SK-N-SH treated with all-trans-retinoic acid at 6 μM for 48 hours (cell line): ENCODE data around the gene AKAP6.

Experiments
- ATAC-seq: fragments of 200-7000 bp; cut with Tn5 transposase; 3 replicates; pipeline ENCODE4 v1.9.1; 2020; ENCODE audit warnings: mild to moderate bottlenecking, moderate library complexity
- ARNTL ChIP-seq: fragments of 450-650 bp; formaldehyde crosslinking; IDR thresholded peaks from 2 replicates; pipeline ENCODE4 v1.5.0; 2020; ENCODE audit warnings: low read depth, mild to moderate bottlenecking, moderate library complexity, borderline replicate concordance
- BACH2 ChIP-seq: fragments of 250-450 bp; sonication (Bioruptor Pico); IDR thresholded peaks from 2 replicates; pipeline ENCODE4 v1.9.0; 2021; ENCODE audit warnings: mild to moderate bottlenecking, borderline replicate concordance
- CREB5 ChIP-seq: fragments of 250-450 bp; sonication (Bioruptor Pico); IDR thresholded peaks from 2 replicates; pipeline ENCODE4 v1.5.1; 2020; ENCODE audit warnings: low read depth, mild to moderate bottlenecking, moderate library complexity
- CSDC2 ChIP-seq: fragments of 250-450 bp; sonication (Bioruptor Pico); IDR thresholded peaks from 2 replicates; pipeline ENCODE4 v1.5.0; 2020; ENCODE audit warnings: mild to moderate bottlenecking, moderate library complexity
- CSRNP3 ChIP-seq: fragments of 250-450 bp; sonication (Bioruptor Pico); IDR thresholded peaks from 2 replicates; pipeline ENCODE4 v1.5.1; 2021; ENCODE audit warnings: mild to moderate bottlenecking, moderate library complexity
- ESRRG ChIP-seq: fragments of 250-450 bp; sonication (Bioruptor Pico); IDR thresholded peaks from 2 replicates; pipeline ENCODE4 v1.6.1; 2021; ENCODE audit warnings: mild to moderate bottlenecking
- GLIS3 ChIP-seq: fragments of 250-450 bp; sonication (Bioruptor Pico); IDR thresholded peaks from 2 replicates; pipeline ENCODE4 v1.5.0; 2020; ENCODE audit warnings: mild to moderate bottlenecking, moderate library complexity
- ISL1 ChIP-seq: fragments of 250-450 bp; sonication (Bioruptor Pico); IDR thresholded peaks from 2 replicates; pipeline ENCODE4 v2.1.2; 2022; ENCODE audit warnings: mild to moderate bottlenecking, moderate library complexity
- OSR1 ChIP-seq: fragments of 250-450 bp; sonication (Bioruptor Pico); IDR thresholded peaks from 2 replicates; pipeline ENCODE4 v1.8.0; 2022; ENCODE audit warnings: moderate library complexity, mild to moderate bottlenecking, inconsistent platforms
- PATZ1 ChIP-seq: fragments of 250-450 bp; sonication (Bioruptor Pico); IDR thresholded peaks from 2 replicates; pipeline ENCODE4 v1.8.0; 2020; ENCODE audit warnings: mild to moderate bottlenecking, moderate library complexity, borderline replicate concordance
- POU6F1 ChIP-seq: fragments of 250-450 bp; sonication (Bioruptor Pico); IDR thresholded peaks from 2 replicates; pipeline ENCODE4 v1.8.0; 2021; ENCODE audit warnings: low read depth, mild to moderate bottlenecking, moderate library complexity, borderline replicate concordance
- PPARA ChIP-seq: fragments of 250-450 bp; sonication (Bioruptor Pico); IDR thresholded peaks from 2 replicates; pipeline ENCODE4 v1.5.0; 2020; ENCODE audit warnings: mild to moderate bottlenecking, borderline replicate concordance
- RARB ChIP-seq: fragments of 250-450 bp; sonication (Bioruptor Pico); IDR thresholded peaks from 2 replicates; pipeline ENCODE4 v1.8.0; 2021; ENCODE audit warnings: mild to moderate bottlenecking, moderate library complexity
- SNAI2 ChIP-seq: fragments of 250-450 bp; sonication (Bioruptor Pico); IDR thresholded peaks from 2 replicates; pipeline ENCODE4 v1.5.0; 2020; ENCODE audit warnings: mild to moderate bottlenecking, moderate library complexity
- TCF4 ChIP-seq: fragments of 250-450 bp; sonication (Bioruptor Pico); IDR thresholded peaks from 2 replicates; pipeline ENCODE4 v1.8.0; 2021; ENCODE audit warnings: mild to moderate bottlenecking, moderate library complexity, borderline replicate concordance
- TOX ChIP-seq: fragments of 250-450 bp; sonication (Bioruptor Pico); IDR thresholded peaks from 2 replicates; pipeline ENCODE4 v1.8.0; 2021; ENCODE audit warnings: mild to moderate bottlenecking, moderate library complexity, borderline replicate concordance
- TSHZ2 ChIP-seq: fragments of 250-450 bp; sonication (Bioruptor Pico); IDR thresholded peaks from 2 replicates; pipeline ENCODE4 v1.5.0; 2020; ENCODE audit warnings: mild to moderate bottlenecking, moderate library complexity
- ZC3H10 ChIP-seq: fragments of 250-450 bp; sonication (Bioruptor Pico); IDR thresholded peaks from 2 replicates; pipeline ENCODE4 v1.5.1; 2021; ENCODE audit warnings: mild to moderate bottlenecking, moderate library complexity
- ZFP3 ChIP-seq: fragments of 250-450 bp; sonication (Bioruptor Pico); IDR thresholded peaks from 2 replicates; pipeline ENCODE4 v1.5.0; 2020; ENCODE audit warnings: mild to moderate bottlenecking, moderate library complexity
- ZFP30 ChIP-seq: fragments of 450-650 bp; formaldehyde crosslinking; IDR thresholded peaks from 2 replicates; pipeline ENCODE4 v1.5.0; 2022; ENCODE audit warnings: mild to moderate bottlenecking, moderate library complexity
- ZNF565 ChIP-seq: fragments of 450-650 bp; formaldehyde crosslinking; conservative IDR thresholded peaks from 2 replicates; pipeline ENCODE4 v1.5.0; 2020; ENCODE audit warnings: low read depth, mild to moderate bottlenecking, moderate library complexity
- ZNF70 ChIP-seq: fragments of 450-650 bp; formaldehyde crosslinking; IDR thresholded peaks from 2 replicates; pipeline ENCODE4 v1.5.0; 2020; ENCODE audit warnings: mild to moderate bottlenecking, moderate library complexity
- ZNF8 ChIP-seq: fragments of 450-650 bp; formaldehyde crosslinking; IDR thresholded peaks from 2 replicates; pipeline ENCODE4 v1.5.0; 2020; ENCODE audit warnings: mild to moderate bottlenecking, moderate library complexity

The AKAP6 gene

GRCh38 chr14:32472512-32473463 is 143.7 kb downstream of the AKAP6 start:
- TF ChIP-seq POU6F1 (CRISPR knock-in tag), result no peak
- no peak for TF ChIP-seq ZC3H10 (CRISPR knock-in tag)
- 0 out of 2 replicates have a peak, but pooled peaks have one; percentile 3 for TF ChIP-seq GLIS3
- peak; percentile 78; the same call in 1 of the 2 replicates for TF ChIP-seq SNAI2 (CRISPR knock-in tag)
- no peak for TF ChIP-seq ESRRG (CRISPR knock-in tag)
- TF ChIP-seq PATZ1 (CRISPR knock-in tag), result no peak
- no peak for TF ChIP-seq TCF4 (CRISPR knock-in tag)
- TF ChIP-seq ZNF565 (CRISPR knock-in tag), result no peak
- no peak for TF ChIP-seq PPARA (CRISPR knock-in tag)
- TF ChIP-seq CSDC2, result peak; percentile 70
- TF ChIP-seq RARB (CRISPR knock-in tag), result no peak
- TF ChIP-seq ISL1 (CRISPR knock-in tag), result peak; percentile 81
- TF ChIP-seq ZFP3 (CRISPR knock-in tag), result peak; percentile 83; the same call in 1 of the 2 replicates
- TF ChIP-seq ZFP30 (CRISPR knock-in tag), result no peak
- no peak; the same call in 1 of the 2 replicates for TF ChIP-seq ZNF8 (CRISPR knock-in tag)
- TF ChIP-seq CREB5 (CRISPR knock-in tag), result peak; percentile 65
- no peak for TF ChIP-seq OSR1 (CRISPR knock-in tag)
- no peak for TF ChIP-seq CSRNP3 (CRISPR knock-in tag)
- no peak for TF ChIP-seq TSHZ2 (CRISPR knock-in tag)
- no peak for TF ChIP-seq ZNF70 (CRISPR knock-in tag)
- no peak for TF ChIP-seq BACH2 (CRISPR knock-in tag)
- TF ChIP-seq TOX (CRISPR knock-in tag), result no peak
- TF ChIP-seq ARNTL, result no peak
- ATAC-seq, result peak; percentile 74

- peak; percentile 7; the same call in 2 of the 3 replicates for ATAC-seq
- TF ChIP-seq ZC3H10 (CRISPR knock-in tag) (no peak), CSDC2 (no peak), ESRRG (CRISPR knock-in tag) (0 out of 2 replicates have a peak, but pooled peaks have one; percentile 54), ARNTL (no peak), CREB5 (CRISPR knock-in tag) (no peak)
These were observed 144.4 kb downstream of the AKAP6 start for GRCh38 chr14:32473464-32473855.
